ENCODE data around the gene STAT4. TPM values are rescaled to one million over a fixed set of nuclear protein-coding genes. Genes with fewer than 3 reads are reported as not detected.

The STAT4 gene
- total RNA-seq, 4 donors from 2014 or later: 0.34 to 2.7 (median 0.81) TPM; not detected in 1

GRCh38 chr2:191152482-191153240 is 1.9 kb upstream of the STAT4 start:
- TF ChIP-seq POLR2AphosphoS5 (IDR thresholded peaks at IDR 0.05): no peak
- TF ChIP-seq EP300 (IDR thresholded peaks at IDR 0.05): no peak
- TF ChIP-seq POLR2A (IDR thresholded peaks at IDR 0.05): no peak
- TF ChIP-seq CTCF (IDR thresholded peaks at IDR 0.05): no peak
- Histone ChIP-seq H3K4me1 (peaks cover 9% of the 10 kb centered on the region), H3K9me3 (no peaks in the 10 kb centered on the region), H3K36me3 (no peaks in the 10 kb centered on the region), H3K27me3 (no peaks in the 10 kb centered on the region), H3K4me3 (no peak overlapping the region), H3K27ac (no peak overlapping the region)
- 86% methylated on average over 5 of the region's 5 CpGs for WGBS
- no peak for DNase-seq (ENCODE audit: low spot score in 2 of 2)

DNA sequence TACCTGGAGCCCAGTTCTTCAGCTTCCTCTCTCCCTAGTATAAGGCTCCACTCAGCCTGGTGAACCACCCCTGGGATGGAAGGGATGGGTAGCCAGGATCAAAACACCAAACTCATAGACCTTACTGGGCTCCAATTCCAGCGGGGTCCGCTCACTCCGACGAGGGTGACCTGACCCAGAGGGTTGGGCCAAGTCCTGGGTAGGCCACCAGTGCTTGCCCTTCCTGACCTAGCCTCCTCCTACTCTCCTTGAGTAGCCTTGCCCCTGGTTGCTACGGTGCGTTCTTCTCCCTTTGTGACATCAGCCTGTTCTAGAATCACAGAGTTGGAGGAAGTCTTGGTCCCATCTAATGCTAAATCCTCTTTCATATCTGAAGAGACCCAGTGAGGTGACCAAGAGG is 537 bp upstream of the STAT4 start:
- no peaks in the 10 kb centered on the region for H3K27me3 ChIP-seq
- no peaks in the 10 kb centered on the region for H3K9me3 ChIP-seq
- no peak for TF ChIP-seq POLR2A (IDR thresholded peaks at IDR 0.05)
- TF ChIP-seq EP300 (IDR thresholded peaks at IDR 0.05): no peak
- no peak for TF ChIP-seq CTCF (IDR thresholded peaks at IDR 0.05)
- no peak for TF ChIP-seq POLR2AphosphoS5 (IDR thresholded peaks at IDR 0.05)
- no peaks in the 10 kb centered on the region for H3K36me3 ChIP-seq
- H3K4me3 ChIP-seq: peak overlapping the region; percentile 58
- peaks cover 9% of the 10 kb centered on the region for H3K4me1 ChIP-seq
- H3K27ac ChIP-seq: no peak overlapping the region
- DNase-seq (ENCODE audit: low spot score in 2 of 2): no peak
- 88% methylated on average over 6 of the region's 6 CpGs for WGBS

- 14% methylated on average over 10 of the region's 10 CpGs for WGBS
- Histone ChIP-seq H3K4me3 (peak overlapping the region; percentile 58), H3K36me3 (no peaks in the 10 kb centered on the region), H3K4me1 (peaks cover 9% of the 10 kb centered on the region), H3K27me3 (no peaks in the 10 kb centered on the region), H3K9me3 (no peaks in the 10 kb centered on the region), H3K27ac (no peak overlapping the region)
- no peak for TF ChIP-seq CTCF (IDR thresholded peaks at IDR 0.05)
- no peak for TF ChIP-seq EP300 (IDR thresholded peaks at IDR 0.05)
- no peak for TF ChIP-seq POLR2A (IDR thresholded peaks at IDR 0.05)
- TF ChIP-seq POLR2AphosphoS5 (IDR thresholded peaks at IDR 0.05): no peak
- no peak for DNase-seq (ENCODE audit: low spot score in 2 of 2)
Observed at GRCh38 chr2:191150230-191150599, 579 bp downstream of the STAT4 start.

- Histone ChIP-seq H3K4me1 (peaks cover 9% of the 10 kb centered on the region), H3K9me3 (no peaks in the 10 kb centered on the region), H3K4me3 (no peak overlapping the region), H3K27me3 (no peaks in the 10 kb centered on the region), H3K36me3 (no peaks in the 10 kb centered on the region), H3K27ac (no peak overlapping the region)
- no peak for TF ChIP-seq EP300 (IDR thresholded peaks at IDR 0.05)
- no peak for TF ChIP-seq POLR2A (IDR thresholded peaks at IDR 0.05)
- TF ChIP-seq POLR2AphosphoS5 (IDR thresholded peaks at IDR 0.05): no peak
- no peak for TF ChIP-seq CTCF (IDR thresholded peaks at IDR 0.05)
- 89% methylated on average over 4 of the region's 4 CpGs for WGBS
- no peak for DNase-seq (ENCODE audit: low spot score in 2 of 2)
Observed at GRCh38 chr2:191149391-191149790, 1.4 kb downstream of the STAT4 start.

- no peak for DNase-seq (ENCODE audit: low spot score in 2 of 2)
- Histone ChIP-seq H3K27me3 (no peaks in the 10 kb centered on the region), H3K9me3 (no peaks in the 10 kb centered on the region), H3K27ac (no peak overlapping the region), H3K4me1 (peaks cover 9% of the 10 kb centered on the region), H3K36me3 (no peaks in the 10 kb centered on the region), H3K4me3 (no peak overlapping the region)
- no peak for TF ChIP-seq EP300 (IDR thresholded peaks at IDR 0.05)
- 76% methylated on average over 2 of the region's 2 CpGs for WGBS
Observed at GRCh38 chr2:191148791-191149190, 2.0 kb downstream of the STAT4 start.
